Central memory CD4-positive, alpha-beta T cell (primary cell): ENCODE measurements around the gene DDHD1.

Source experiments
- DNase-seq: peaks from one replicate; pipeline ENCODE4 v3.0.0; 2022

The DDHD1 gene

GRCh38 chr14:52987514-52987913 lies 165.6 kb downstream of the DDHD1 start:
- no peak for DNase-seq

DNA sequence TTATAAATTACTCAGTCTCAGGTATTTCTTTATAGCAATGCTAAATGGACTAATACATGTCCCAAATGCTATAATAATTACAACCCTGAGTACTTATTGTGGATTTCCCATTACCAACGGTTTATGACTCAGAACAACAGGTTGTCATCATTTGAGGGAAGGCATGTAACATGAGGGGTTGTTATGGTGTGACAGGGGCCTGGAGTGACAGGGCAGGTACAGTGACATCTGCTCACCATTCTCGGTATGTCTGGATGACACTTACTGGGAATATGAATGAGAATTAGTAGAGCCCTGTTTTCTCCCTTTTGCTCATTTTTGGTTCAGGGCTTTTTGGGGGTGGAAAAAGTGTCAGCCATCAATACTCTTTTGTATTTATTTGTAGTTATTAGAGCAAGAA lies 166.1 kb downstream of the DDHD1 start:
- no peak for DNase-seq
